Naive thymus-derived CD8-positive, alpha-beta T cell (primary cell): ENCODE results near the gene PIGR. TPM values are rescaled to one million over a fixed set of nuclear protein-coding genes. Genes with fewer than 3 reads are reported as not detected.
A peak's percentile ranks its signal among the peaks of the same experiment; 100 is the strongest.

Source experiments
- ATAC-seq, 2 donors: fragments of 150-1000 bp; cut with Tn5 transposase in 1 of 2; sonication (Bioruptor Pico), chemical (Tn5 transposase) in 1 of 2; 1 replicate in 1 of 2; 2 replicates in 1 of 2; pipeline ENCODE4 v1.10.0; 2021; ENCODE audit warnings: mild to moderate bottlenecking in 2 of 2, moderate library complexity in 2 of 2
- POLR2A ChIA-PET: fragments of 350-600 bp; sonication (Branson Sonifier 250); formaldehyde crosslinking; loops from one replicate; lab custom pipeline; 2021; ENCODE audit warnings: antibody characterized with exemption; lab: Charles Lee
- DNase-seq, 10 donors: peaks; one replicate each; pipeline versions ENCODE4 v3.0.0 to v3.0.0-alpha.2; 2020 to 2022
- H3K27ac Mint-ChIP-seq, 10 donors: one replicate each; pipeline ENCODE4 v1.8.0; 2020 to 2022; ENCODE audit warnings: mild to moderate bottlenecking in 10 of 10, mixed read lengths in 10 of 10, moderate library complexity in 4 of 10, inconsistent platforms in 1 of 10
- H3K27me3 Mint-ChIP-seq, 5 donors: one replicate each; pipeline ENCODE4 v1.8.0; 2021 to 2022; ENCODE audit warnings: mixed read lengths in 5 of 5
- H3K36me3 Mint-ChIP-seq, 3 donors: one replicate each; pipeline ENCODE4 v1.8.0; 2020 to 2022; ENCODE audit warnings: mixed read lengths in 3 of 3, mild to moderate bottlenecking in 2 of 3, inconsistent platforms in 1 of 3
- H3K4me1 Mint-ChIP-seq, 4 donors: one replicate each; pipeline ENCODE4 v1.8.0; 2021 to 2022; ENCODE audit warnings: mixed read lengths in 4 of 4
- H3K4me3 Mint-ChIP-seq, 10 donors: one replicate each; pipeline ENCODE4 v1.8.0; 2020 to 2022; ENCODE audit warnings: mild to moderate bottlenecking in 10 of 10, mixed read lengths in 10 of 10, moderate library complexity in 6 of 10, inconsistent platforms in 1 of 10
- H3K9me3 Mint-ChIP-seq, 9 donors: one replicate each; pipeline ENCODE4 v1.8.0; 2020 to 2022; ENCODE audit warnings: mixed read lengths in 9 of 9, mild to moderate bottlenecking in 3 of 9, inconsistent platforms in 1 of 9, moderate library complexity in 1 of 9
- polyA plus RNA-seq, 3 donors: library from polyadenylated mRNA; unstranded; fragments of 300-500 nt; fragmentation: Illumina TruSeq; gene quantifications; one replicate each; pipeline ENCODE4 v1.2.3, GENCODE V29; 2021
- total RNA-seq, 8 experiments: library from RNA in 2 of 8; stranded (reverse) in 2 of 8; gene quantifications; one replicate each; pipeline ENCODE4 v1.2.3 and lab custom pipeline; 2021 to 2026

Gene PIGR
- total and polyA plus RNA-seq, 5 experiments from 2014 or later, result 0.03 TPM; not detected in 4

- POLR2A ChIA-PET, result interaction anchor here (2.4 to 17.7 kb wide), 3 partner anchors 8 to 24 kb away, joined by 15 to 562 read pairs (median 76); partner anchors contain the start of gene FCMR
- H3K27me3 Mint-ChIP-seq, result no peaks in the 10 kb centered on the region
- peak overlapping the region in 2 of 10 donors; percentile 51 to 70 for H3K27ac Mint-ChIP-seq
- no peaks in the 10 kb centered on the region for H3K9me3 Mint-ChIP-seq
- no peaks in the 10 kb centered on the region for H3K36me3 Mint-ChIP-seq
- ATAC-seq, result no peak
- H3K4me3 Mint-ChIP-seq, result no peak overlapping the region
- peaks cover 20 to 56% (median 43%) of the 10 kb centered on the region in 4 donors for H3K4me1 Mint-ChIP-seq
- no peak for DNase-seq
These were observed 52.9 kb downstream of the PIGR start for GRCh38 chr1:206893380-206893779.

GRCh38 chr1:206892351-206892984, 53.8 kb downstream of the PIGR start:
- H3K36me3 Mint-ChIP-seq, result no peaks in the 10 kb centered on the region
- ATAC-seq (no peak), DNase-seq (no peak)
- POLR2A ChIA-PET, result interaction anchor here (2.4 to 17.7 kb wide), 3 partner anchors 9 to 25 kb away, joined by 15 to 562 read pairs (median 76); partner anchors contain the start of gene FCMR
- H3K4me1 Mint-ChIP-seq, result peaks cover 18 to 50% (median 40%) of the 10 kb centered on the region in 4 donors
- no peaks in the 10 kb centered on the region for H3K9me3 Mint-ChIP-seq
- no peaks in the 10 kb centered on the region for H3K27me3 Mint-ChIP-seq
- H3K27ac Mint-ChIP-seq, result no peak overlapping the region
- no peak overlapping the region for H3K4me3 Mint-ChIP-seq

- Mint-ChIP-seq H3K4me1 (peaks cover 15 to 40% (median 32%) of the 10 kb centered on the region in 4 donors), H3K27me3 (no peaks in the 10 kb centered on the region), H3K27ac (peak overlapping the region in 3 of 10 donors; percentile 46 to 74 (median 57)), H3K4me3 (peak overlapping the region in 2 of 10 donors; percentile 11 to 57), H3K9me3 (no peaks in the 10 kb centered on the region), H3K36me3 (no peaks in the 10 kb centered on the region)
- POLR2A ChIA-PET, result interaction anchor here (0.6 to 2.4 kb wide), 2 partner anchors 10 to 114 kb away, joined by 3 to 15 read pairs; no protein-coding TSS in a partner anchor
- DNase-seq, result no peak
- ATAC-seq, result no peak
These were observed 54.9 kb downstream of the PIGR start for GRCh38 chr1:206891412-206891811.

- Mint-ChIP-seq H3K9me3 (no peaks in the 10 kb centered on the region), H3K4me3 (peak overlapping the region in 9 of 10 donors; percentile 6 to 86 (median 54)), H3K27ac (peak overlapping the region in 8 of 10 donors; percentile 8 to 91 (median 74)), H3K36me3 (no peaks in the 10 kb centered on the region), H3K27me3 (no peaks in the 10 kb centered on the region), H3K4me1 (peaks cover 15 to 34% (median 28%) of the 10 kb centered on the region in 4 donors)
- ATAC-seq, result peak; percentile 25 to 61
- POLR2A ChIA-PET, result interaction anchor here (1.2 to 1.4 kb wide), 4 partner anchors 10 to 18 kb away, joined by 3 to 15 read pairs (median 3); no protein-coding TSS in a partner anchor
- no peak for DNase-seq
These were observed 55.9 kb downstream of the PIGR start for GRCh38 chr1:206890125-206891060.

- Mint-ChIP-seq H3K27ac (no peak overlapping the region), H3K36me3 (no peaks in the 10 kb centered on the region), H3K27me3 (no peaks in the 10 kb centered on the region), H3K4me3 (no peak overlapping the region), H3K4me1 (peaks cover 8 to 25% (median 21%) of the 10 kb centered on the region in 4 donors), H3K9me3 (no peaks in the 10 kb centered on the region)
- no peak for DNase-seq
- ATAC-seq, result no peak
- POLR2A ChIA-PET, result interaction anchor here (0.6 to 1.4 kb wide), 2 partner anchors 12 to 126 kb away, joined by 3 to 5 read pairs; no protein-coding TSS in a partner anchor
These were observed 58.6 kb downstream of the PIGR start for GRCh38 chr1:206887701-206888100.

GRCh38 chr1:206886831-206887230, 59.4 kb downstream of the PIGR start:
- no peaks in the 10 kb centered on the region for H3K9me3 Mint-ChIP-seq
- POLR2A ChIA-PET, result interaction anchor here (0.9 to 1.1 kb wide), 2 partner anchors 14 to 35 kb away, joined by 3 to 5 read pairs; partner anchors contain the start of gene FCMR

DNA sequence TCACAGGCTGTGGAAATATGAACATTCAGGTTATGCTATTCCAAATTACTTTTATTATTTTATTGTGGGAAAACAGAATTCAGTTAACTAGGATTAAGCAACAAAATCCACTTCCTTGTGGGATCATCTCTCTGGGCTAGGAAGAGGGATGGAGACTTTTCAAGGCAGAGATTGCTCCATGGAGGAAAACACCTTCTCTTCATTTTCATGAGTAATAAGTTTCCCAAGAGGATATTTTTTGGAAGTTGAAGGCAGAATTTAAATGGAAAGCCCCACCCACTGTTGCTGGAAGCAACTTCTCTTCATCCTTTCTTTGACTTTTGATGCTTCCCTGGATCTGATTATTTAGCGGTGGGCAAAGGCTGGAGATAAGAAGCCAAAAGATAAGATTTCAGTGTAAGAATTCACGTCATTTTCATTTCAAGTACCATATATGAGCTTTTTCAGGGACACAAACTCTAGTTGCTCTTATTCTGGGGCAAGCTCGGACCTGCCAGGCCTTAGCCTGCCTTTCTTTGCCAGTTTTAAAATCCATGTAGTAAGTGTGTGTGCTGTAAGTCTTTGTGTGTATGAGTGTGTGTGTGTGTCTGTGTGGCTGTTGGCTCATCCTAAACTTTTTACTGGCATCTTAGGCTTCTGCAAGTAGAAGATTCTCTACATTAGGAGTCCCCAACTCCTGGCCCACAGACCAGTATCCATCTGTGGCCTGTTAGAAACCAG, 60.8 kb downstream of the PIGR start:
- no peaks in the 10 kb centered on the region for H3K9me3 Mint-ChIP-seq
- H3K4me1 Mint-ChIP-seq, result peaks cover 5 to 14% (median 13%) of the 10 kb centered on the region in 4 donors
- POLR2A ChIA-PET, result no interaction called here
- DNase-seq, result no peak
- no peaks in the 10 kb centered on the region for H3K27me3 Mint-ChIP-seq
- no peaks in the 10 kb centered on the region for H3K36me3 Mint-ChIP-seq
- ATAC-seq, result no peak
- H3K27ac Mint-ChIP-seq, result peak overlapping the region in 1 of 10 donors; percentile 16
- H3K4me3 Mint-ChIP-seq, result no peak overlapping the region

More at GRCh38 chr1:206886831-206887230, 59.4 kb downstream of the PIGR start:
- Mint-ChIP-seq H3K27me3 (no peaks in the 10 kb centered on the region), H3K4me3 (no peak overlapping the region), H3K4me1 (peaks cover 8 to 25% (median 21%) of the 10 kb centered on the region in 4 donors), H3K36me3 (no peaks in the 10 kb centered on the region), H3K27ac (no peak overlapping the region)
- DNase-seq (no peak), ATAC-seq (no peak)

GRCh38 chr1:206883876-206884275, 62.4 kb downstream of the PIGR start:
- Mint-ChIP-seq H3K27ac (no peak overlapping the region), H3K36me3 (peaks cover 0 to 10% (median 8%) of the 10 kb centered on the region in 3 donors), H3K4me1 (peaks cover under 1 to 3% (median 2%) of the 10 kb centered on the region in 4 donors), H3K9me3 (peaks cover 0 to 9% (median 5%) of the 10 kb centered on the region in 9 donors), H3K4me3 (no peak overlapping the region), H3K27me3 (no peaks in the 10 kb centered on the region)
- POLR2A ChIA-PET, result interaction anchor here (1.0 to 1.1 kb wide), 3 partner anchors 13 to 33 kb away, joined by 3 to 4 read pairs (median 4); partner anchors contain the start of gene IL24
- no peak for ATAC-seq
- no peak for DNase-seq

DNA sequence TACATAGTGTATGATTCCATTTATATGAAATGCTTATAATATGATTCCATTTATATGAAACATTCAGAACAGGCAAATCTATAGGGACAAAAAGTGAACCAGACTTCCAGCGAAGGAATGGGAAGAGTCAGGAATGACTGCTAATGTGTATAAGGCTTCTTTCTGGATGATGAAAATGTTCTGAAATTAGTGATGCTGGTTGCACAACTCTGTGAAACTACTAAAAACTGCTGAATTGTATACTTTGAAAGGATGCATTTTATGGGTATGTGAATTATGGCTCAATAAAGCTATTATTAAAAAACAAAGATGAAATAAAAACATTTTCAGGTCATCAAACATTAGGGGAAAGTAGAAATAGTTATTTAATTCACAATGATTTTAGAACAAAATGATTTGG, 63.1 kb downstream of the PIGR start:
- Mint-ChIP-seq H3K4me3 (no peak overlapping the region), H3K4me1 (peaks cover 0 to 3% (median under 1%) of the 10 kb centered on the region in 4 donors), H3K27me3 (no peaks in the 10 kb centered on the region), H3K36me3 (peaks cover 0 to 16% (median 15%) of the 10 kb centered on the region in 3 donors), H3K9me3 (peaks cover 4 to 16% (median 10%) of the 10 kb centered on the region in 9 donors), H3K27ac (no peak overlapping the region)
- ATAC-seq, result no peak
- POLR2A ChIA-PET, result interaction anchor here (0.7 to 1.0 kb wide), 2 partner anchors 20 to 34 kb away, joined by 3 read pairs; no protein-coding TSS in a partner anchor
- DNase-seq, result no peak

DNA sequence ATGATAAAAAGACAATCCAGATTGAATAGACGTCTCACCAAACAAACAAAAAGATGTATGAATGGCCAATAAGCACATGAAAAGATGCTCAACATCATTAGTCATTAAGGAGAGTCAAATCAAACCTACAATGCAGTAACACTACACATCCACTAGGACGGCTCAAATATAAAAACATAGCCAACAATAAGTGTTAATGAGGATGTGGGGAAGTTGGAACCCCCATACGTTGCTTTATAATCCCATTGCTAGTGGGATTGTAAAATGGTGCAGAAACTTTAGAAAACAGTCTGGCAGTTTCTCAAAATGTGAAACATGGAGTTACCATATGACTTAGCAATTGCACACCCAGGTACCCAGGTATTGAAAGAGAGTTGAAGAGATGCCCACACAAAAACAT, 63.7 kb downstream of the PIGR start:
- Mint-ChIP-seq H3K27ac (no peak overlapping the region), H3K36me3 (peaks cover 0 to 22% (median 19%) of the 10 kb centered on the region in 3 donors), H3K27me3 (no peaks in the 10 kb centered on the region), H3K9me3 (peaks cover 6 to 22% (median 12%) of the 10 kb centered on the region in 9 donors), H3K4me1 (peaks cover 0 to 3% (median 0%) of the 10 kb centered on the region in 4 donors), H3K4me3 (no peak overlapping the region)
- POLR2A ChIA-PET, result interaction anchor here (0.7 kb wide), 1 partner anchor 20 kb away, joined by 3 read pairs; no protein-coding TSS in a partner anchor
- ATAC-seq (no peak), DNase-seq (no peak)

- POLR2A ChIA-PET, result interaction anchor here (1.0 kb wide), 1 partner anchor 25 kb away, joined by 6 read pairs; no protein-coding TSS in a partner anchor
- Mint-ChIP-seq H3K27ac (no peak overlapping the region), H3K4me3 (no peak overlapping the region), H3K27me3 (no peaks in the 10 kb centered on the region), H3K4me1 (no peaks in the 10 kb centered on the region), H3K9me3 (peaks cover 6 to 40% (median 19%) of the 10 kb centered on the region in 9 donors), H3K36me3 (peaks cover 0 to 38% (median 31%) of the 10 kb centered on the region in 3 donors)
- ATAC-seq (no peak), DNase-seq (no peak)
These were observed 66.0 kb downstream of the PIGR start for GRCh38 chr1:206880314-206880713.
